K562 (cell line): ENCODE measurements around the gene CCNDBP1.

ENCODE experiments used
- ATF2 ChIP-seq: sonication (generic); formaldehyde crosslinking; IDR thresholded peaks from 2 replicates; pipeline ENCODE4 v1.8.1; 2022; ENCODE audit warnings: missing genetic modification reagents
- CHD2 ChIP-seq: IDR thresholded peaks from 2 replicates; pipeline ENCODE4 v1.6.1; 2011; ENCODE audit warnings: low read depth, low read length
- CREB1 ChIP-seq, 2 experiments: sonication (generic) in 1 of 2; formaldehyde crosslinking in 1 of 2; IDR thresholded peaks; 2 replicates each; pipeline versions ENCODE4 v1.6.1 to v1.8.0; 2012 to 2022; ENCODE audit warnings: inconsistent platforms in 1 of 2, mild to moderate bottlenecking in 1 of 2, missing genetic modification reagents in 1 of 2, moderate library complexity in 1 of 2
- CTCF ChIP-seq, 3 experiments: IDR thresholded peaks in 2 of 3; conservative IDR thresholded peaks in 1 of 3; 2 replicates each; pipeline ENCODE4 v1.5.1; 2011 to 2012; ENCODE audit warnings: low read length in 3 of 3, mild to moderate bottlenecking in 3 of 3, control low read depth in 2 of 3, improper control_type of control experiment in 1 of 3, inconsistent platforms in 1 of 3, low read depth in 1 of 3, mixed read lengths in 1 of 3, moderate library complexity in 1 of 3; ENCODE audit not compliant: insufficient read depth in 2 of 3
- JUND ChIP-seq, 2 experiments: IDR thresholded peaks; 2 replicates in 1 of 2; 3 replicates in 1 of 2; pipeline ENCODE4 v1.6.1; 2011; ENCODE audit warnings: borderline replicate concordance in 2 of 2, low read depth in 2 of 2, low read length in 2 of 2, improper control_type of control experiment in 1 of 2, missing biosample characterization in 1 of 2, missing genetic modification characterization in 1 of 2, missing genetic modification reagents in 1 of 2
- KAT8 ChIP-seq: fragments of 450-650 bp; IDR thresholded peaks from 2 replicates; pipeline ENCODE4 v1.6.1; 2016; ENCODE audit warnings: low read depth, mild to moderate bottlenecking
- PATZ1 ChIP-seq: fragments of 250-450 bp; sonication (Bioruptor Pico); IDR thresholded peaks from 2 replicates; pipeline ENCODE4 v1.5.0; 2020; ENCODE audit warnings: mild to moderate bottlenecking, borderline replicate concordance
- PHB ChIP-seq: fragments of 250-450 bp; sonication (Bioruptor Pico); IDR thresholded peaks from 2 replicates; pipeline ENCODE4 v1.5.0; 2021
- RAD21 ChIP-seq, 2 experiments: fragments of 250-450 bp in 1 of 2; fragments of 450-650 bp in 1 of 2; sonication (Bioruptor Pico) in 1 of 2; formaldehyde crosslinking in 1 of 2; IDR thresholded peaks in 1 of 2; conservative IDR thresholded peaks in 1 of 2; 2 replicates each; pipeline versions ENCODE4 v1.4.0 to v1.8.0; 2020 to 2022; ENCODE audit warnings: mild to moderate bottlenecking in 2 of 2, moderate library complexity in 1 of 2
- ZFX ChIP-seq: sonication (generic); formaldehyde crosslinking; IDR thresholded peaks from 2 replicates; pipeline ENCODE4 v1.8.0; 2022; ENCODE audit warnings: mild to moderate bottlenecking, missing genetic modification reagents, moderate library complexity
- ZNF143 ChIP-seq: sonication (generic); formaldehyde crosslinking; IDR thresholded peaks from 2 replicates; pipeline ENCODE4 v1.9.0; 2022; ENCODE audit warnings: mild to moderate bottlenecking, missing genetic modification reagents

- no peak for TF ChIP-seq KAT8
- TF ChIP-seq CTCF (IDR thresholded peaks at IDR 0.05 in 2 of 3, conservative IDR thresholded peaks at IDR 0.05 in 1 of 3; ENCODE audit: insufficient read depth in 2 of 3, low read depth in 1 of 3, low read length in 3 of 3), result no peak
- TF ChIP-seq CREB1 (IDR thresholded peaks at IDR 0.05), result no peak
- TF ChIP-seq CREB1 (CRISPR knock-in tag; IDR thresholded peaks at IDR 0.05), result no peak
- TF ChIP-seq RAD21 (CRISPR knock-in tag; conservative IDR thresholded peaks at IDR 0.05 in 1 of 2, IDR thresholded peaks at IDR 0.05 in 1 of 2), result peak in 1 of 2 experiments; percentile 18; a peak in 1 of 4 replicates
- TF ChIP-seq CHD2, result no peak
- TF ChIP-seq JUND (IDR thresholded peaks at IDR 0.05; ENCODE audit: borderline replicate concordance, low read depth, low read length), result no peak
- TF ChIP-seq JUND (tag; IDR thresholded peaks at IDR 0.05; ENCODE audit: borderline replicate concordance, low read depth, low read length), result no peak
- no peak for TF ChIP-seq PHB (CRISPR knock-in tag)
- TF ChIP-seq ZNF143 (CRISPR knock-in tag), result no peak
- TF ChIP-seq PATZ1, result no peak
- TF ChIP-seq ZFX, result no peak
- no peak for TF ChIP-seq ATF2 (CRISPR knock-in tag)
Measured at GRCh38 chr15:43210807-43211206, 25.6 kb downstream of the CCNDBP1 start.
